Stimulated activated CD4-positive, alpha-beta T cell treated with anti-CD3 and anti-CD28 coated beads, Interleukin-2, amount 100 ng/mL, for 4 hours (primary cell): ENCODE measurements around the gene KIAA0825.

Experiments
- DNase-seq: peaks from one replicate; pipeline ENCODE4 v3.0.0-alpha.2; 2020; ENCODE audit warnings: low read depth

The KIAA0825 gene

DNA sequence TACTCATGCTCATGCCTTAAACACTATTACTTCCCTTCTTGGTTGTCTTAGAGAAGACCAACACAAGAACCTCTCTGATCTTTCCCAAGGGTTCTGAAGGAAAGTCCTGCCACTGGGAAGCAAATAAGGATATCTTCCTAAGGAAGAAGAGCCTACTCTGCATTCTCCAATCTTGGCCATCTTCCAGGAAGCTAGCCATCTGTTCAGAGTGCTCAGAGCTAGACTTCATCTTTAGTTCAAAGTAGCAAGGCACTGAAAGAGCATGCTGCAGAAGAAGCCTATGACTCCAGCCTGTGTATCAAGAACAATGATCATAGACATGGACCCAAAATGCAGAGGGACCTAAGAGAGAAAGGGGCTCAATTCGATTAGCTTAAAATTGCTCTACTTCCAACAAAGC is 114.7 kb downstream of the KIAA0825 start:
- no peak for DNase-seq

DNA sequence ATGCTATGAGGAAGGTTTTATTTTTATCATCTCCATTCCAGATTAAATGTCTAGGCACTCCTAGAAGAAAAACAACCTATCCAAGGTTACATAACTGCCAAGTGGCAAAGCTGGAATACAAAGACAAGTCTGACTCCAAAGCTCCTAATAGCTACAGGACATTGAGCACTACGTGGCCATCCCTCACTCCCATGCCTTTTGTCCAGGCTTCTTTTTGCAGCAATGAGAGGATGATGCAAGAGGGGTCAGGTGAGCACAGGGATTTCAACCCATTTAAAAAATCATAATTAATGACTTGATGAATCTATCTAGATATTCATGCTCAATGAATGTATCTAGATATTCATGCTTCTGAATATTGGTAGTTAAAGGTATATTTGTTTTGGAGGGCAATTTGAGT is 117.0 kb downstream of the KIAA0825 start:
- DNase-seq: no peak

DNA sequence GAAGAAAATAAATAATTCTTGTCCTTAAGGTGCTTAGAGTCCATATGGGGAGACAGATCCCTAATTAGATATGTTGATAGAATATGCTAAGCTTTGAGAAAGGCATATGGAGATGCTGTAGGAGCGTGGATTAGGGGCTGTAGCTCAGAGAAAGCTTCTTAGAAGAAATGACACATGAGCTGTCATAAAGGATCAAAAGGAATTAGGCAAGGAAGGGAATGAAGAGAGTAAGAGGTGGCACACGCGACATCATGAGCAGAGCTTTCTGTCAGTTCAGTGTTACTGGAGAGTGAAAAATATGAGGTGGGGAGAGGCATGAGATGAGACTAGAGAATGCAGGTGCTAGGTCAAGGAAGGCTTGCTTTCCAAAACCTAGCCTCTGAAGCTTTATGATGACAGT is 118.6 kb downstream of the KIAA0825 start:
- no peak for DNase-seq

DNA sequence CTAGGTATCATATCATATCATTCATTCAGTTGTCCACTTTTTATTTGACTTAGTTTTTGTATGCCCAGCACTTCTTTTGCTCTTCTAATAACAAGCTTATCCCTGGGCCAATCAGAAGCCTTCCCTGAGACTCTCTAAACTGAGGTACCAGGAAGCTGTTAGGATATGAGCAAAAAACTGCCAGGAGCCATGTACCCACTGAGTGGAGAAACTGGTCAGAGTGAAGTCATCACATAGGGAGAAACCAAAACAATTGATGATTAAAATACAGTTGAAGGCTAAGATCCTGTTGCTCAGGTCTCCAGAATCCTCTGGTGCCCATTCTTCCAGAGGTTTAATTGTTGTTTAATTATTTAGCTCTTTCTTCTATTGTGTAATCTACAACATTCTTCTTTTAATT is 120.2 kb downstream of the KIAA0825 start:
- no peak for DNase-seq

DNA sequence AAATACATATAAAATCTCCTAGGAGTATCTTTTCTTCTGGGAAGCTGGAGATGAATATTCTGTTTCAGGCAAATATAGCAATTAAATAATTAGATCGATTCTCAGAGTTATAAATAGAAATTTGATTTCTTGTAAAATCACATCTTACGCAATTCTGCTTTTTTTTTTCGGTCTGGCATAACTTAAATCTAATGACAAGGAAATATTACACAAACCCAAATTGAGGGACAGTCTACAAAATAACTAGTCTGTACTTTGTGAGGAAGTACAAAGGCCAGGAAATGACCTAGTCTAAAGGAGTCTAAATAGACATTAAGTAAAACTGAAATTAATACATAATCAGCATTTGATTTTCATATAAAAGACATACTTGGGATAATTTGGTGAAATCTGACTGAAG is 133.3 kb downstream of the KIAA0825 start:
- DNase-seq: no peak

DNA sequence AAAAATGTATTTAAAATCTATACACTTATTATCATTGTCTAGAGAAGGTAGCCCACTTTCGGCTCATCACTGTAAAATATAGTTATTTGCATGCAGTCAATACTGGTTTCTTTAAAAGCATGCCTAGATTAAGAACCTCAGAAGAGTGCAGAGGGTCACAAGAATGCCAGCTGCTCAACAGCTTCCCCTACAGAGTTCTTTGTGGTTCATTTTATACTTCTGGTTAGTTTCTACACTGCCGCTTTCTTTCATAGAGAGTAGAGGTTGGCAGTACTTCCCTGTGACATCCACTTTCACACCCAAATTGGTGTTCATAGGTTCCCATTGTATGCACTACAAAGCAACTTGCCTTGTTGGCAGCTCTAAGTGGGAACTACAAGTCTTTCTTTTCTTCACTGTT is 137.3 kb downstream of the KIAA0825 start:
- no peak for DNase-seq

DNA sequence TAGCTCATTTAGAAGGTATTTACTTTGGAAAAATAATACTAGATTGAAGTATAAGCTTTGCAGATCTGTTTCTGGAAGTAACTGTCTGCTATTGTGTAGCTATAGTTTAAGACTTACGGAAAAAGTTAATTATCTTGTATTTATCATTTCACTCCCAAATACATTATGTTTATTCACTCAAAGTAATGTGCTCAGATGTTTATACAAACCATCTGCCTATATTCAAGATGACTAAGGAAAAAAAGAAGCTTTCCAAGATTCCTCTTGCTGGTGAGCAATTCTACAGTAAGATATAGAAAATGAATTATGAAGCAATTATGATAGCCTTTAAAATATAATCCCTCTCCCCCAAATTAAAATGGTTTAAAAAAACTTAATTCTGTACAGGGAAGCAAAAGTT is 137.9 kb downstream of the KIAA0825 start:
- DNase-seq: no peak

DNA sequence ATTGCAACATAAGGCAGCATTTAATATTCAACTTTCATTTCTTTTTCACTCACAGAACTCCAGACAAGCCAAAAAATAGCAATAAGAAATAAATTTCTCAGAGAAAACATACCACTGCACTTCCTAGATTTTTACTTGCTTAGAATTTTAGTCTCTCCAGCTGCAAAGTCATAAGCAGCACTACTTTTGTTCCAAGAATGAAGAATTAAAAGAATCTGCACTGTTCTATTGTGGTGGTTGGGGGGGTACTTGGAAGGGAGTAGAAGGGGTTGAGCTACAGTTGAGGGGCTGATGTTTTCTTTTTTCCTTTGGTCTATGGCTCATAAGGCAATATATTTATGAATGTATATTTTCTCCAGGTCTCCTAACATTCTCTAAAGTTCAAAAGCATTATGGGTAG is 144.5 kb downstream of the KIAA0825 start:
- no peak for DNase-seq

DNA sequence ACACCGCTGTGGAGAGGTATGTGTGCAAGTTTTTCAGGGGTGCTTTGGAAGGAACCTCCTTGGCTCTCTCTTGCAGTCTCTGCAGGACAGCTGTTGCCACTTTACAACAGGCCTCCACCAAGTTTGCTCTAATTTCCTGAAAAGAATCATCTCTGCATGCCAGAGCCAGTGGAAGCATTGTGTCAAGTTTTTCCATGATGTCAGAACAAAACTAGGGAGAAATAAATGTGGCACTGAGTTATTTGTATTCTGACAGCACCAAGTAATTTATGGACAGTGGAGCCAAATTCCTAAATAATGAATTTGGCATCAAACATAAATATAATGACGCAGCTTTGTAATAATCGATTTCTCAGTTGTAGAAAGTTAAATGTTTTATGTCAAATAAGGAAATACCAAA is 146.9 kb downstream of the KIAA0825 start:
- no peak for DNase-seq

DNA sequence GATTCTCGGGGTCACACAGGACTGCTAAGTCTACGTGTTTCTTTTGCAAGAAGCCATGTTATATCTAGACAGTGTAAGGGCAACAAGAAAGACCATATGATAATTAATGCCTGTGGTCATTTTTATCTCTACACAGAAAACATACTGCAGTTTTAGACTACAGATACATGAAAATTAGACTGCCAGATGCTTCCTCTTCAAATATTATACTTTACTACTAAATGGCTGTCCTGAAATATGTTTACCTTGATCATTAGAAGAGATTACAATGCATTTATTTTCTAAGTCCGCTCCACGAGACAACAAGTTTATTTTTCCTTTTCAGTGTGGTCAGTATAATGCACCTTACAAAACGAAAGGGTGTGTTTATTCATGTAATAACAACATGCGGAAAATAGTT is 147.6 kb downstream of the KIAA0825 start:
- DNase-seq: no peak

DNA sequence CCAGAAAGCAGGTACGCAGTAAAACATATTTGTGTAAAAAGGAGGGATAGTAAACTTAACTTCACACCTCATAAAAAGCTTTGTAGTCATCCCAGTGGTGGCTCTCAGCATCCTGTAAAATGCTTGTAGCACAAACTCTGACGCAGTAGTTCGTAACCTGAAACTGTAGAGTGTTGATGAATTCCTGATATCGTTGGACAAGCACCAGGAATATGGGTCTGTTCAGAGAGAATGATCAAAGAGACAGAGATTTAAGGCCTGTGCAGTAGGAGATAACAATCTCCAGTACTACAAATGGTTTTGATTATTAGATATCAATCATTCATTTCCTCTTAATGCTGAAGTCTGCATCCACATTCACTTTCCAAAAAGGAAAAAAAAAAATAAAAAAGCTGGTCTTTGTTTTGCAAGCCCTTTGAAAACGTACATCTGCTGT is 148.5 kb downstream of the KIAA0825 start:
- DNase-seq: no peak

DNA sequence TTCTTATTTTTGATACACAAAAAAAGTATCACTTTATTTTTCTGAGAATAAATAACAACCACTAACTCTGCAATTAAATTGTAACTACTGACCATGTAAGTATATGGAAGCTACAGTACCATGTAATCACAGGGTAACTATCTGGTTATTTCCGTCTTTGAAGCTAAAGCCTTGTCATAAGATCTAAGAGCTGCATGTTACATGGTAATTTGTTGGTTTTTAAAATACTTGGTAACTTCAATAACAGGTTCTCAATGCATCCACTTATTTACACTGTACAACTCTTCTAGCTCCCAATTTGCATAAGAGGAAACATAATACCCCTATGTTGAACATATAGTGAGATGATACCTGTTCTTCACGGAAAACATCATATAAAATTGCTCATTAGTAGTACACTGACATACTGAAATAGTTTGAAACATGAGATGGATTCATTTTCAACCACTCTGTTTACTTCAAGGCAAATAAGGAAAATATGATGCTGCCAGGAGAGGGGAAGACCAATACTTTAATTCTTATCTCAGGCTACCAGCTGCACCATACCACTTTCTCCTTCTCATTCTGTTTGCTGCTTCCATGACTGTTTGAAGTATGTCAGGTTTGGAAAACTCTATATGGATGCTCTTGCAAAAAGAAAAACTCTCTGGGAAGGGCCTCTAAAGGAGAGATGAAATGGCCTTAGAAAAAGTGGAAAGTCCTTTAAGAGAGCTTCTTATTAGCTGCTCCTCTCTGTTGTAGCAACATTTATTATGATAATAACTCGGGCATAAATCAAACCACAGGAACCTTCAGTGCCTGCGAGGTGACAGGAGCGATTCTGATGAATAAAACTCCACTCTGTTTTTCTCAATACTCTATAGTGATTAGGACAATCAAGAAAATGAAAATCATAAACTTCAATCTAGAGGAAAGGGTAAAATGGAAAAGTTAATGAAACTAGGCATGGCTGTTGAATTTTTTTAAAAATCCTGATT is 150.2 kb downstream of the KIAA0825 start:
- DNase-seq: no peak

DNA sequence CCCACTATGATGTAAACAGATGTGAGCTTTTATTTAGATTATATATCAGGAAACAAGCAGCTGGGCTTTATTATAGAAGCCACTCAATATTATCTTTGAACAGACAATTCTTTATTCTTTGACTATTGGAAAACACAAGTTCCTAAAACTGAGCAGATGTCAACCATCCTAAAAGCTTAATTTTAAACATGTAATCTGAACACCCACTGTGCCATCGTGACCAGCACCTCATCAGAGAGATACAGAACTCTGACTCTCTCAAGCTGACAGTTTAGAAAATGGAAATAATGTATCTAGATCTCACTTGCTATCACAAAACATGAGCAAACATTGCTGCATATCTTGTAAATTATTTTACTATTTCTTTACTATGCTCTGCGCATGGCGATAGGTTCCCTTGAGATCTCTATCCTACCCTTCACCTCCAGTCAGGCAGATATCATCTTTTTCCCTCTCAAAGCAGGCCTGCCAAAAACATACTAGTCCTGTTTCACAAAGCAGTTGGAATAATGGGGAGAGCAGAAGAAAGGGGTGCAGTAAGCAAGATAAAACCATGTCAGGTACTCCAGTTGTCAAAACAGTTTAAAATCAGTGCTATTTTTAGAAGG is 151.0 kb downstream of the KIAA0825 start:
- DNase-seq: no peak

DNA sequence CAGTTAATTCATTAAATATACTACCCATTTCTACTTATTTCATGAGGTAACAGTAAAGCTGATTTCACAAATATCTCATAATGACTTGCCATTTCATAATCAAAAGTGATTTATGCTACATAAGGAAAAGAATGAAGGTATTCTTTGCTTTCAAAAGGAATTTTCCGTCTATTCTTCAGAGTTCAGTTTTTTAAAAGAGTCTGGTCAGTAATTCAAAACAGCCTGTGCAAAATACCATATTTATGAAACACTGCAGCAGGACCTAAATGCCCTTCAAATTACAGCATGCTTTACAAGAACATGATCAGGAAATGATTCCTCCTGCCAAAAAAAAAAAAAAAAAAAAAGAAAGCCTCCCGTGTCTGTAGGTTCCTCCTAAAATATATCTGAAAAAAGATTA is 154.7 kb downstream of the KIAA0825 start:
- no peak for DNase-seq

DNA sequence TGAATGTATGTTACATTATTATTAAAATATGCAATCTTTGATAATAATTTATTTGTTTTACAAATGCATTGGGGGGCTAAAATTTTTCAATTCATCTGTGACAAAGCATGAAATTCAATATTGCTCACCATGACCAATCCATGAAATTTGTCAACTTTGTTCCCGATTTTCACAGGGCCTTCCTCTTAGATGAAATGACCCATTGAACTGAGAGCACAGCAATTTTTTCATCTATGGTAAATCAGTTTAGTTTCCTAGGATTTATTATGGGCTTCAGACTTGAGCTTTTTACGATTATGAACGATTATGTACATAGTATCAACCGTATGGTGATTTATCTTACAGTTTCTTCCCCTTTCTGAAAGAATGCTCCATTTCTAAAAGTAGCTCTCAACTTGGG is 157.3 kb downstream of the KIAA0825 start:
- no peak for DNase-seq

DNA sequence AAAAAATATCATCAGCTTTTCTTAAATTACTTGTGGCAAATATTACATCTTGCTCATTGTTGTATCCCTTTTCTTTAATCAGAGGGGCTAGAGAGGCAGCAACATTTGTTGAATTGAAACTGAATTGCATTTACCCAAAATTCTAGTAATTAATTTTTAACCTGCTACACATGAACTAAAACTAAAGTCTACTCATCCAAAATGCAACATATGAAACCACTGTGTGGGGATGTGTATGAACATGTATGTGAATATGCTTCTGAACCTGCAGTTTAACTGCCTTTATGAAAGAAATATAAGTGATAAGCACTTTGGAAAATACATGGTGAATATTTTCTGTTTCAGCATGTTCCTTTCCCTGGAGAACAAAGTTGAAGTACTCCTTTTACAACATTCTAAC is 158.5 kb downstream of the KIAA0825 start:
- DNase-seq: no peak

DNA sequence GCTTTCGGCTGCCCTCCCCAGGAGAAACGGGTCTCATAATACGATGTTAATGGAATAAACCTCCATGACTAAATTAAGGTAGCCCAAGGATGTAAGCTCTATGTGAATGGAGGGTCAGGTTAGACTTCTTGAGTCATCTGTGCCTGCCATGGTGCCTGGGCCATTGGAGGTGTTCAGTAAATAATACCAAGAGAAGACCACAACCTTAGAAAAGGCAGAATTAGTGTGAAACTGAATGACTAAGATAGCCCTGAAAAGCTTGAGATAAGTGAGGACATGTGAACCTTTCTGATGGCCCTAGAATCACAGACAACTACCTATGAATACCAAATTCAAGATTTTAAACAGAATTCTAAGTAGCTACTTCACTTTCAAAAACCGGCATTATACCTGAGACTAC is 160.6 kb downstream of the KIAA0825 start:
- no peak for DNase-seq

DNA sequence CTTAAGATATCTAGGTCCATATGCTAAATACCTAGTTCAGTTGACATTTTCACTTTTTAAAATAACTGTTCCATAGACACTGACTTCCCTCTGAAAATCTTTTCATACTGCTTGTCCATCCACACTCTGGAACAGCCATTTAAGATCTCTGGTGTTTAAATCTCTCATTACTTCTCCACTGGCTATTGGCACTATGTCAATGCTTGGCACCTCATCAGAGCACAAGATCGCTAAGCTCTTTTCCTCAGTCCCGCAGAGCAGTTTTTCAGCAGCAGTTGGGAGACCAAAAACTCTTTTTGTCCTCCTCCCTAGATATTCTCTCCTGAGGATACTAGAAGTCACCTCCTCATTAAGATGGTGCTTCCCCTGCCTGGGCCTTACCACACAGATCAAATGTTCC is 172.7 kb downstream of the KIAA0825 start:
- no peak for DNase-seq

DNA sequence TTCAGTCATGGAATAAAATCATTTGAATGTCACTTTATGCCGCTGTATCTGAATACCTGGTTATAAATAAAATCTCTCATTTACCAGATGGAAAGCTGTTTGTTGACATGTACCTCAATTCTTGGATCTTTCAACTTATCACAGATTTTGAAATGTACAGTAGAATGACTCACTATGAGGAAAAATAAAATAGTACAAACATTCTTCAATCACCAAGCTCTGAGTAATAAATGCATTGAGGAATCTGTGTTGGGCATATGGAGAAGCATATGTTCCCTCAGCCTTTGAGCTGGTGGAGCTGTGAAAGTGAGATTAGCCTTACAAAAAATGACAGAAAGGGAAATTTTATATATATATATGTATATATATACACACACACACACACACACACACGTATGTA is 175.4 kb downstream of the KIAA0825 start:
- no peak for DNase-seq

DNA sequence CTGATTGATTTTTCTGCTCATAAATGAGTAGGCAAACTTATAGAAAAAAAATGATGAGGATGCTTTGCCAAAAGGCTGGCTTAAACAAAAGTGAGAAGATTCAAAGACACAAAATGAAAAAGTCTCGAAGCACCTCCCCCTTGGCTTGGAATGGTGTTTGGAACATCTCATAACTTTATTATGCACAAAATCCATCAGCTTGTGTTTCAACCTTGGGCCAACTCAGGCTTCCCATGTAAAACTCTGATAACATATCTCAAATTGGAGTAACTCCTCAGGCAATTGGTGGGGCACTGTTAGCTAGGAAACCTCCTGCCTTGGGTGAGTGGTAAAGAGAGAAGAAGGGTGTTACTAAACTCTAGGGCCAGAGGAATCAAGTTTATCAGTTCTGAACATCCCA is 176.3 kb downstream of the KIAA0825 start:
- DNase-seq: no peak

DNA sequence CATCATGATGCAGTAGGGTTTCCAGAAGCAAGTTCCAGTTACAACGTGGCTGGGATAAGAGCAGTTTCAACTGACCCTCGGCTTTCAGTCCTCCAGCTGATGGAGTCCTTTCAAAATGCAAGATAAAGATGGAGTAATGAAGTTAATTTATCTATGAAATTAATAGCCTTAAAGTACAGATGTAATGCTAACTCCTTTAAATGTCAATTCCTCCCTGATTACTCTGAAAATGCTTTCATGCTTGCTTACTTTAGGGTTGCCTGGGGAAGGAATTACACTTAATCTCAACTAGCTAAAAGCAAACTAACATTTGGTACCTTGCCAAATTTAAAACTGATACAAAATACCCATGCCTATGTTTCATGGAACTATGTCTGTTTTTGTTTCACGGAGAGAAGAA is 178.4 kb downstream of the KIAA0825 start:
- DNase-seq: no peak

DNA sequence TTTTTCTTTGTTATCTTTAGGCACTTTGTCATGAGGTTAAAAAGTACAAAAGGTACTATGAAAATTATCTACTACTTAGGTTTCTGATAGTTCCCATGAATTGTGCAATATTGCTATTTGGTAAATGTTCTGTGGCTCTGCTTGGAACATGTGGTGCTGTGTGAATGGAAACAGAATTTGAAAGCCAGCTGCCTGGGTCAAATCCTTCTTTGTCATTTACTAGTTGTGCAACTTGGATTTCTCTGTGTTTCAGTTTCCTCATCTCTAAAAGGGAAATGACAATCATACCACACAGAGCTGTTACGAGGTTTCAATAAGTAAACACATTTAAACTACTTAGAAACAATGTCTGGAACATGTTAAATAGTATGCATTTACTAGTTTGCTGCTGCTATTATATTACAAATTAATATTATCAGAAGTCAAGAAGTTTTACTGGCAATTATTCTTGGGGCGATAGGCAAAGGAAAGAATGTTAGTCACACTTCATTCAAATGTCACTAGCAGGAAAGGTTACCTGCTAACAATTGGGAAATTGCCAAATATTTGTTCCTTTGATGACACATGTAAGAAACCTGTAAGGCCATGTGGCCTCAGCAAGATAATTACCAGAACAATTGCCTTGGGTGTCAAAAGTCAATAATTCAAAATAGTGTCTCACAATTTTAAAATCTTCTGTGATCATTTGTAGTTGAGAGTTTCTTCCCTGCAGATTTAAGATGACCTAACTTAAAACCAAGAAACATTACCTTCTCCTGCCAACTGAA is 184.8 kb downstream of the KIAA0825 start:
- no peak for DNase-seq

DNA sequence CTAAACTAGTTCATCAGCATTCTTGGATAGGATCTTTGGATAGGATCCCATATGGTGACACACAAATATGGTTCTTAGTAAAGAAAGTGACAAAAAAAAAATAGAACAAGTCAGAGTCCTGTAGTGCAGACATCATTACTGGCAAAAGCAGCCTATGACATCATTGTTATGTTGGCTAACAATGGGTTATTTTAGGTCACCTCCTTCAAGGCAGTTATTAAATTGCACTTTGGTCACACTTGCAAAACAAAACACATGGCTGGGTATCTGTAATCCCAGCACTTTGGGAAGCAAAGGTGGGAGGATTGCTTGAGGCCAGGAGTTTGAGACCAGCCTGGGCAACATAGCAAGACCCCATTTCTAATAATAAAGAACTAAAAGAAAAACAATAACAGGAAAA is 185.9 kb downstream of the KIAA0825 start:
- DNase-seq: no peak
